Endothelial cell of umbilical vein (primary cell): ENCODE measurements around the gene KLRK1. TPM values are rescaled to one million over a fixed set of nuclear protein-coding genes. Genes with fewer than 3 reads are reported as not detected.

Experiments used
- BruUV-seq: library from RNA; stranded (reverse); fragments of 400-500 nt; replicated peaks from 2 replicates; lab custom pipeline; 2021; lab: Mats Ljungman, UMichigan
- CTCF ChIA-PET: fragments of 300-600, 350-600 bp; sonication (Branson Sonifier 250); formaldehyde crosslinking; loops from one replicate; lab custom pipeline; 2021; ENCODE audit warnings: antibody characterized with exemption, inconsistent platforms; lab: Charles Lee
- POLR2A ChIA-PET: fragments of 300-600, 350-600 bp; sonication (Branson Sonifier 250); formaldehyde crosslinking; loops from one replicate; lab custom pipeline; 2021; ENCODE audit warnings: antibody characterized with exemption, inconsistent platforms; lab: Charles Lee
- DNase-seq: peaks from one replicate; pipeline ENCODE4 v3.0.0-alpha.2; 2011; ENCODE audit warnings: low read depth, low spot score
- FAIRE-seq: peaks from 2 replicates; lab custom pipeline; 2011; peaks lifted over from hg19 to GRCh38; lab: Jason Lieb, UNC
- H2AFZ ChIP-seq: 2 replicates; pipeline ENCODE4 v1.6.0; 2012; ENCODE audit warnings: low read depth, low read length, control low read depth, inconsistent platforms
- H3K27ac ChIP-seq: 2 replicates; pipeline ENCODE4 v1.5.1; 2011; ENCODE audit warnings: low read depth, mild to moderate bottlenecking, control low read depth, low read length, moderate library complexity; ENCODE audit not compliant: insufficient read depth
- H3K27me3 ChIP-seq, 2 experiments: 2 replicates each; pipeline versions ENCODE4 v1.6.0 to v1.6.1; 2011; ENCODE audit warnings: low read length in 2 of 2, mixed read lengths in 1 of 2; ENCODE audit not compliant: control insufficient read depth in 2 of 2, insufficient read depth in 2 of 2
- H3K36me3 ChIP-seq, 2 experiments: 2 replicates in 1 of 2; 3 replicates in 1 of 2; pipeline ENCODE4 v1.5.1; 2011; ENCODE audit warnings: low read length in 2 of 2, mild to moderate bottlenecking in 1 of 2, moderate library complexity in 1 of 2; ENCODE audit not compliant: control insufficient read depth in 2 of 2, insufficient read depth in 2 of 2; ENCODE audit errors: extremely low read depth in 1 of 2
- H3K4me1 ChIP-seq: 3 replicates; pipeline ENCODE4 v1.5.1; 2011; ENCODE audit warnings: mild to moderate bottlenecking, low read length; ENCODE audit not compliant: control insufficient read depth, insufficient read depth; ENCODE audit errors: extremely low read depth
- H3K4me2 ChIP-seq: 2 replicates; pipeline ENCODE4 v1.6.1; 2011; ENCODE audit warnings: low read length, control low read depth, mixed read lengths; ENCODE audit not compliant: insufficient read depth
- H3K4me3 ChIP-seq, 3 experiments: fragments of 200-600 bp in 1 of 3; sonication (generic), shearing (Covaris generic) in 1 of 3; replicated peaks in 1 of 3; 2 replicates each; pipeline ENCODE4 v1.5.1; 2011 to 2016; ENCODE audit warnings: control low read depth in 3 of 3, low read length in 3 of 3, mild to moderate bottlenecking in 2 of 3, inconsistent platforms in 1 of 3, low read depth in 1 of 3, moderate library complexity in 1 of 3; ENCODE audit not compliant: insufficient read depth in 1 of 3
- H3K79me2 ChIP-seq: 2 replicates; pipeline ENCODE4 v1.6.0; 2012; ENCODE audit warnings: low read length, inconsistent platforms; ENCODE audit not compliant: control insufficient read depth, insufficient read depth
- H3K9ac ChIP-seq: replicated peaks from 2 replicates; pipeline ENCODE3; 2011; ENCODE audit warnings: low read length, control low read depth; ENCODE audit not compliant: insufficient read depth; ENCODE audit errors: extremely low read depth
- H3K9me1 ChIP-seq: replicated peaks from 3 replicates; pipeline ENCODE4 v1.6.0; 2011; ENCODE audit warnings: mild to moderate bottlenecking, low read length; ENCODE audit not compliant: control insufficient read depth, insufficient read depth; ENCODE audit errors: extremely low read depth
- H3K9me3 ChIP-seq: replicated peaks from 2 replicates; pipeline ENCODE4 v1.5.1; 2012; ENCODE audit warnings: low read length, inconsistent platforms; ENCODE audit not compliant: control insufficient read depth, insufficient read depth
- H4K20me1 ChIP-seq: replicated peaks from 2 replicates; pipeline ENCODE3; 2011; ENCODE audit warnings: mild to moderate bottlenecking, low read length; ENCODE audit not compliant: control insufficient read depth, insufficient read depth; ENCODE audit errors: extremely low read depth
- CTCF ChIP-seq, 2 donors: IDR thresholded peaks; 1 replicate in 1 of 2; 2 replicates in 1 of 2; pipeline ENCODE4 v1.5.1; 2011; ENCODE audit warnings: low read length in 2 of 2, mild to moderate bottlenecking in 2 of 2, moderate library complexity in 2 of 2, control low read depth in 1 of 2, inconsistent platforms in 1 of 2, low read depth in 1 of 2; ENCODE audit not compliant: insufficient read depth in 1 of 2; ENCODE audit errors: extremely low read depth in 1 of 2
- EZH2 ChIP-seq: IDR thresholded peaks from 2 replicates; pipeline ENCODE4 v1.6.1; 2012; ENCODE audit warnings: borderline replicate concordance, low read depth, mild to moderate bottlenecking, moderate library complexity, low read length, inconsistent platforms; ENCODE audit not compliant: severe bottlenecking
- FOS ChIP-seq: IDR thresholded peaks from 2 replicates; pipeline ENCODE4 v1.6.1; 2011; ENCODE audit warnings: mild to moderate bottlenecking, low read length, moderate library complexity, borderline replicate concordance; ENCODE audit not compliant: insufficient read depth
- GATA2 ChIP-seq: IDR thresholded peaks from 2 replicates; pipeline ENCODE4 v1.7.0; 2011; ENCODE audit warnings: low read depth, mild to moderate bottlenecking, moderate library complexity, mixed read lengths, low read length; ENCODE audit not compliant: insufficient read length, insufficient read depth
- JUN ChIP-seq: IDR thresholded peaks from 2 replicates; pipeline ENCODE4 v1.6.1; 2011; ENCODE audit warnings: borderline replicate concordance, low read depth; ENCODE audit not compliant: insufficient read length, insufficient read depth
- MAX ChIP-seq: IDR thresholded peaks from 2 replicates; pipeline ENCODE4 v1.6.1; 2011; ENCODE audit not compliant: insufficient read depth, insufficient read length
- MYC ChIP-seq: IDR thresholded peaks from one replicate; pipeline ENCODE4 v1.6.1; 2011; ENCODE audit warnings: mild to moderate bottlenecking, low read depth, low read length
- POLR2A ChIP-seq: IDR thresholded peaks from 2 replicates; pipeline ENCODE4 v1.6.1; 2012; ENCODE audit warnings: low read depth, mild to moderate bottlenecking, control low read depth, low read length
- POLR2AphosphoS5 ChIP-seq: IDR thresholded peaks from 2 replicates; pipeline ENCODE4 v1.6.1; 2012; ENCODE audit warnings: low read depth, mild to moderate bottlenecking, control low read depth, low read length, moderate library complexity; ENCODE audit not compliant: insufficient read depth
- dilution Hi-C: fragments of 300-500 bp; cut with MboI; formaldehyde crosslinking; loops from one replicate; pipeline ENCODE4 v1.15.0; 2019; ENCODE audit warnings: low sequenced_read_pairs; ENCODE audit not compliant: extremely low pct_ligation_motif_present
- intact Hi-C: fragments of 100-400 bp; cut with micrococcal nuclease; formaldehyde crosslinking; loops from one replicate; pipeline ENCODE4 v1.10.0; 2022
- polyA plus RNA-seq, 4 experiments: library from polyadenylated mRNA; depleted of rRNA in 3 of 4; stranded (reverse) in 3 of 4; unstranded in 1 of 4; fragments of >200 nt; gene quantifications; 2 replicates each; pipeline versions ENCODE4 v1.2.1 to v1.2.3, GENCODE V29; 2011 to 2012; ENCODE audit warnings: missing spikeins in 1 of 4
- total RNA-seq: library from RNA; stranded (reverse); gene quantifications from 2 replicates; pipeline ENCODE4 v1.2.3, GENCODE V29; 2021

KLRK1 gene
- total and polyA plus RNA-seq, 2 donors (not counting 3 experiments of a cell fraction or from before 2014, with no cell fraction given) = not detected

GRCh38 chr12:10404798-10405197 is 15.0 kb upstream of the KLRK1 start:
- Histone ChIP-seq H4K20me1 (no peaks in the 10 kb centered on the region), H3K79me2 (no peaks in the 10 kb centered on the region), H2AFZ (no peak overlapping the region), H3K36me3 (no peaks in the 10 kb centered on the region), H3K27ac (no peak overlapping the region), H3K4me3 (no peak overlapping the region), H3K9ac (no peak overlapping the region), H3K4me2 (no peak overlapping the region), H3K9me3 (no peaks in the 10 kb centered on the region), H3K27me3 (no peaks in the 10 kb centered on the region), H3K4me1 (no peaks in the 10 kb centered on the region), H3K9me1 (no peaks in the 10 kb centered on the region)
- intact Hi-C loops (no loop called here), dilution Hi-C loops (no loop called here)
- ChIA-PET POLR2A (no interaction called here), CTCF (interaction anchor here (1.2 kb wide), 1 partner anchor 12 kb away, joined by 3 read pairs; no protein-coding TSS in a partner anchor)
- TF ChIP-seq JUN = no peak
- no peak for TF ChIP-seq CTCF (IDR thresholded peaks at IDR 0.05; ENCODE audit: extremely low read depth in 1 of 2, insufficient read depth in 1 of 2, low read depth in 1 of 2, low read length in 2 of 2)
- no peak for TF ChIP-seq MYC
- TF ChIP-seq POLR2A = no peak
- no peak for TF ChIP-seq FOS
- no peak for TF ChIP-seq GATA2
- no peak for TF ChIP-seq MAX
- no peak for TF ChIP-seq POLR2AphosphoS5
- TF ChIP-seq EZH2 = no peak
- FAIRE-seq = no peak
- no peak for DNase-seq
- no TSS peak for BruUV-seq
